GM21515 (cell line): ENCODE measurements around the gene SLC38A8.

Source experiments
- ATAC-seq: cut with Tn5 transposase; IDR thresholded peaks from one replicate; pipeline ENCODE4 v1.9.1; 2021; ENCODE audit not compliant: unreplicated experiment

Gene SLC38A8

DNA sequence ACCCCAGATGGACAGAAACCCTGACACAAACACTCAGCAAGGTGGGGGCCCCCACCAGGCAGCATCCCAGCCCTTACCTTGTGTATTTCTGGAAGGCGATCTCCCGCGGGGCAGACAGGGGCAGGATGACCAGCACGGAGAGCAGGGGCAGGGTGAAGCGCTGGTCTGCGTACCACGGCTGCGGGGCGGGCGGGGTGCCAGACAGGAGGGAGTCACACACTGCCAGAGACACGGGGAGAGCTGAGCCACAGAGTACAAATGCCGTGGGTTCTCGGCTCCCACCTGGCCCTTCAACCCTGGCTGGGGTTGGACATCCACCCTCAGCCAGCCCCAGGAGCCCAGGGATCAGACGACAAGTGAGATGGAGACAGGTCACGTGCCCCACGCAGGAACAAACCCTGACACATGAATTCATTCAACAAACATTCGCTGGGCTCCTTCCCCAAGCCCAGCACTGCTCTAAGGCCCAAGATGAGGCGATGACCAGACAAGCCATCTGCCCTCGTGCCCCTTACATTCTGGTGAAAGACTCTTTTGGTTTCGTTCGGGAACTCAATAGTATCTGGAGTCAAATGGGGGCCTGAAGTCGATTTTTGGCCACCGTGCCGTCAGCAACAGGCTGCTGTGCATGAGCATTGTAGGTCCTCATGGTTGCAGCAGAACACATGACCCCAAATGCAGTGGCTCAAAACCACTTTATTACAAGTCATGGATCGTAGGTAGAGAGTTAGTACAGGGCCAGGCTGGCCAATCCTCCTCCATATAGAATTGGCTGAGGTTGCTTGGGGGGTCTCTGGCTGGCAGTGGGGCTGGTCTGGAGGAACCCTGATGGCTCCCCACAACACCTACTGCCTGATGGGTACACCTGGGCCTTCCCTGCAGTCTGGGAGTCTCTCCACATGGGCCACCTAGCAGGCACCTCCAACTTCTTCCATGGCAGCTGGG, 9.1 kb downstream of the SLC38A8 start:
- no peak for ATAC-seq

DNA sequence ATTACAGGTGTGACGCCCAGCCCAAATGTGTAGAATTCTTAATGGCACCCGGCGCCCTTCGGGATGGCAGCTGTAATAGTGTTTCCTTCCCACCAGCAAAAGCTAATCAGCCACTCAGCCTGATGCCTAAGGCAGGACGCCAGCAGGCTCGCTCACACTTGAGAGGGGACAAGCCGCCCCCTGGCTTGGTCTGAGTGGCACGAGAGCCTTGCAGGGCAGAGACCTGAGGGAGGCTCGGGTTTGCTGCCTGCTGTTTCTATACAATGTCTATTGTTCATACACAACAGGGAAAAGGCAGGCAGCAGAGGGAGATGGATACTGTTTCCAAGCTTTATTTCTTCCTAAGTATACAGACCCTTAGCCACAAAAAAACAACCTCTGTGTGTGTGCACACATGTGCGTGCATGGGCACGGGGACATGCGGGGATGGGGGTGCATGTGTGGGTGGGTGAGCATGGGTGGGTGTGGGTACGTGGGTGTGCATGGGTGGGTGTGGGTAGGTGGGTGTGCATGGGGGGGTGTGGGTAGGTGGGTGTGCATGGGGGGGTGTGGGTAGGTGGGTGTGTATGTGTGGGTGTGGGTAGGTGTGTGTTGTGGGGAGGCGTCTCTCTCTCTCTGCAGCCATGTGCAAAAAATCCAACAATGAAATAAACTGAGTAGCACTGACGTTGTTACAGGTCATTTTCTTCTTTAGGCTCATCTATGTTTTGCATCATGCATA, 10.0 kb downstream of the SLC38A8 start:
- ATAC-seq = no peak

DNA sequence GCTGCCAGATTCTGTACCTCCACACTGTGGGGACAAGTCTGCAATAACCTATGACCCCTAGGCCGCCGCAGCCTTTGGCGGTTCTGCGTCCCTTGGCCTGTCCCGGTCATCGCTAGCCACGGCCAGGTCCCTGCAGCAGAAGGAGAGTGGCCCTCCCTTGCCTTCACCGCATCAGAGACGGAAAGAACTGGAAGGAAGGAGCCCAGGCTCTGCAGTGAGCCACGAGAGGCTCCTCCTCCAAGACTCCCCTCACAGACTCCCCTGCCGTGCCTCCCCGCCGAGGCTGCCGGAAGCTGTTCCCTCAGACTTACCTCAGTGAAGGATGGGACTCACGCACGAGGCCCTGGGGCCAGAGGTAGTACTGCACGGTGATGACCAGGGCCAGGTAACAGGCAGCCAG, 11.0 kb downstream of the SLC38A8 start:
- ATAC-seq = no peak

- no peak for ATAC-seq
These were observed 13.1 kb downstream of the SLC38A8 start for GRCh38 chr16:84029297-84030047.

DNA sequence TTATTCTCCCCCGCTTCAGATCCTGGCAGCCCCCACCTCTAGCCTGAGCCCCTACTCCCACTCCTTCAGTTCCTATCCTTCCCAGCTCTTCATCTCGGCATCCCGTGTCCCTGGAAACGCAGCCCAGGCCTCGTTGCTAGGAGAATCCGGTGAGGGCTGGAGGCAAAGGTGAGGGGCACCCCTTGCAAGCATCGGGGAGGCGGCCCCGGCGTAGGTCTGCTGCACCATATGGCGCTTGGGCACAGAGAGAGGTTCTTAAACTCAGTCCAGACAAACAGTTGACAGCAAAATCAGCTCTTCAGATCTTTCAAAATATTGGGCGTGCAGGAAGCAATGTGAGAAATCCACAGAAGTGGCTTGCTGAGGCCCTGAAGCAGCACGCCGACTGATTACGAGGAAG, 15.0 kb downstream of the SLC38A8 start:
- no peak for ATAC-seq

GRCh38 chr16:84026606-84027005, 16.0 kb downstream of the SLC38A8 start:
- ATAC-seq = no peak

DNA sequence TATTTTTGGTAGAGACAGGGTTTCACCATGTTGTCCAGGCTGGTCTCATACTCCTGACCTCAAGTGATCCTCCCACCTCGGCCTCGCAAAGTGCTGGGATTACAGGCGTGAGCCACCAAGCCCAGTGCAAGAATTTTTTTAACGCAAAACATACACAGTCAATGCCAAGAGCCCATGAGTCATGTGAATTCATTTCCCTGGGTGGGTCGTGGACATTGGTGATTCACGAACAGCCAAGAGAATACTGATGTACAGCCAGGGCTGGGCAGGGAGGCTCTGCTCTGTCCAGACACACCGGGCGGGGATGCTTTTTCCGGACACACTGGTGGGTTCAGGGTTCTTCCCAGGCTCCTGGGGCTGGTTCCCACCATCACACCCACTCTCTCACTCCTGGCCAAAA, 17.7 kb downstream of the SLC38A8 start:
- ATAC-seq = no peak

DNA sequence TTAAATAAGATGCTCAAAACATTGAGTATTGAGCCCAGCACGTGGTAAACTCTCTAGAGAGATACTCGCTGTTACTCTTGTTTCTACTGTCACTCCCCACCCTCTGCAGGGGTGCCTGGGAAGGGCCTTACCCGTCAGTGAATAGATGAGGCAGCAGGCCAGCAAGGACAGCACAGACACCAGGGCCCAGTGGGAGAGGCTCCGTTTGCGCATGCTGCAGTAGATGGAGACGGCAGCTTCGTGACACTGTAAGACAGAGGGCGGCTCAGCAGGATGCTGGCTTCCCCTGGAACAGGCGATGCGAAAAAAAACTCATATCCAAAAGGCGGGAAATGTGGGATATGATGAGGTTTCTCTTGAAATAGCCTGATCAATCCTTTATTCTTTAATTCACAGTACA, 20.0 kb downstream of the SLC38A8 start:
- ATAC-seq = no peak

GRCh38 chr16:84021488-84021887, 21.1 kb downstream of the SLC38A8 start:
- no peak for ATAC-seq

- no peak for ATAC-seq
These were observed 22.2 kb downstream of the SLC38A8 start for GRCh38 chr16:84020353-84020752.

DNA sequence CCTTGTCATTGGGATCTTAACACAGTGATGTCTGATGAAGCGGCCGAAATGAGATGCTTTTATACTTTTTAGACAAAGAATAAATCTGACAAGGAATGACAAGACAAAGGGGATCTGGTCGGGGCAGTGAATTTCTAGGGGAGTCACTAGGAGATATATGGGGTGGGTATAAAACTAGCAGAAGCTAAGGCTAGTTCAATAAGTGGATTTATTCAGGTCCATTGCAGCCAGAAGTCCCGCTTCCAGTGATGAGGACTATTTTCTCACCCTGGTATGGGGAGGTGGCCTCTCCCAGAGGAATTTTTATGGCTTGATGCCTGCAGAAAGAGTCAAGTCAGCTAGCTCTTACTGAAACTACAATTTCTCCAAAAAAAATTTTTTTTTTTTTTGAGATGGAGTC, 23.9 kb downstream of the SLC38A8 start:
- no peak for ATAC-seq

GRCh38 chr16:84016477-84016876, 26.1 kb downstream of the SLC38A8 start:
- no peak for ATAC-seq

- no peak for ATAC-seq
These were observed 27.2 kb downstream of the SLC38A8 start for GRCh38 chr16:84015399-84015798.

GRCh38 chr16:84014570-84015327, 27.8 kb downstream of the SLC38A8 start:
- no peak for ATAC-seq

DNA sequence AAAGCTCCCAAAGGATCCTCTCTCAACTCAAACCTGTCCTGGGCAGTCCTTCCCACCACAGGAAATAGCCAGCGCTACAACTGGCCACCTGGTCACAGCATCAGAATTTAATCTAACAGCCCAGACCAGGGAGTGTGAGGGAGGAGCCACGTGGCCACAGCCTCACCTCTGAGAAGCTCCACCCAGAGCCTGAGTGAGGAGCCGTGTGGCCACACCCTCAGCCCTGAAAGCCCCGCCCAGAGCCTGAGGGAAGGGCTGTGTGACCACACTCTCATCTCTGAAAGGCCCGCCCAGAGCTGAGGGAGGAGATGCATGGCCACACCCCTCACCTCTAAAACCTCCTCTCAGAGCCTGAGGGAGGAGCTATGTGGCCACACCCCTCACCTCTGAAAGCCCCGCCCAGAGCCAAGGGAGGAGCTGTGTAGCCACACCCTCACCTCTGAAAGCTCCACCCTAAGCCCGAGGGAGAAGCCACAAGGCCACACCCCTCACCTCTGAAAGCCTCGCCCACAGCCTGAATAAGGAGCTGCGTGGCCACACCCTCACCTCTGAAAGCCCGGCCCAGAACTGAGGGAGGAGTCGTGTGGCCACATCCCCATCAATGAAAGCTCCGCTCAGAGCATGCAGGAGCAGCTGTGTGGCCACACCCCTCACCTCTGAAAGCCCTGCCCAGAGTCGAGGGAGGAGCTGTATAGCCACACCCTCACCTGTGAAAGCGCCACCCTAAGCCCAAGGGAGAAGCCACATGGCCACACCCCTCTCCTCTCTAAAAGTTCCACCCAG, 28.6 kb downstream of the SLC38A8 start:
- peak; percentile 70 for ATAC-seq

- ATAC-seq = no peak
These were observed 33.3 kb downstream of the SLC38A8 start for GRCh38 chr16:84009282-84009681.

DNA sequence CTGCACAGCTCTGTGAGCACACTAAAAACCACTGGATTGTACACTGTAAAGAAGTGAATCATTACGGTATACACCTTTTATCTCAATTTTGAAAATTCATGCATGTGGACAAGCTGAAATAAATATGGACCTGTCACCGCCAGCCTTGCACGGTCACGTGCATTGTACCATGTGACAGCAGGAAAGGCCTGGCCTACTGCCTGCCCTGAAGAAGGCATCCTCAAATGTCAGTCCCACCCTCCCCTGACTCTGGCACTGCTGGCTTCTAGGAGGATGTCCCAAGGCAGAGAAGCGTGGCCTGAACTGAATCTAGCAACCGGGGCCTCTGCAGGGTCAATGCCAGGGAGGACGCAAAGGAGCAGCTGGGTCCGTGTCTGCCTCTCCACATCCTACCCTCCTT, 34.6 kb downstream of the SLC38A8 start:
- ATAC-seq = no peak

DNA sequence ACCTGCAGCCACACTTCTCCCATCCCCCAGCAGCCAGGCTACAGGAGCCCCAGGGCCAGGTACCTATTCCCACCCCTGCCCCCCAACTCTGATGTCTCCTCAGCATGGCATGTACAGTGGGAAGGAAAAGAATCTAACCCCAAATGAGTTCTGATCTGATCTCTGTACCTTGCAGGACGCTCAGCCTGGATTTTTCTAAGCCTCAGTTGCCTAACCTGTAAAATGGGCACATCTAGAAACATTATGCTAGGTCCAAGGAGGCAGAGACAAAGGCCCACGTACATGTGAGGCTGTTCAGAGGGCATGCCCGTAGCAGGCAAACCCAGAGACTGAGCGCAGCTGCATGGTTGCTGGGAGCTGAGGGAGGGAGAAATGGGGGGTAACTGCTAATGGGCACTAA, 35.1 kb downstream of the SLC38A8 start:
- ATAC-seq = no peak

- no peak for ATAC-seq
These were observed 37.2 kb downstream of the SLC38A8 start for GRCh38 chr16:84005391-84005790.

- no peak for ATAC-seq
These were observed 38.2 kb downstream of the SLC38A8 start for GRCh38 chr16:84004442-84004841.
